Activated naive CD8-positive, alpha-beta T cell treated with anti-CD3 and anti-CD28 coated beads, Interleukin-2, amount 50 U/mL, for 16 hours (primary cell): ENCODE measurements around the gene HAGHL.

Experiments
- DNase-seq: peaks from one replicate; pipeline ENCODE4 v3.0.0-alpha.2; 2020; ENCODE audit warnings: low read depth, low spot score

HAGHL gene

GRCh38 chr16:754656-755055 lies 27.8 kb downstream of the HAGHL start:
- no peak for DNase-seq

DNA sequence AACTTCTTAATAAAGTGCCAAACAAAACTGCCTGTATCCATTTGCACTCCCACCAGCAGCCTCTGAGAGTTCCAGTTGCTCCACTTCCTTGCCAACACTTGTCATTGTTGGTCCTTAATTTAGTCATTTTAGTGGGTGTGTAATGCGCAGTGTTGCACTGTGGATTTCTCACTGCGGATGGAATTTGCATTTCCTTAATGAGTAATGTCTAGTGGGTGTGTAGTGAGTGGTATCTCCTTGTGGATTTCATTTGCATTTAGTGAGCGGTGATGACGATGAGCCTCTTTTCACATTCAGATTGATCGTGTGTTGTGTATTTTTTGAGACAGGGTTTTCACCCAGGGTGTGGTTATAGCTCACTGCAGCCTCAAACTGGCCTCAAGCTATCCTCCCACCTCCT lies 29.5 kb downstream of the HAGHL start:
- no peak for DNase-seq

DNA sequence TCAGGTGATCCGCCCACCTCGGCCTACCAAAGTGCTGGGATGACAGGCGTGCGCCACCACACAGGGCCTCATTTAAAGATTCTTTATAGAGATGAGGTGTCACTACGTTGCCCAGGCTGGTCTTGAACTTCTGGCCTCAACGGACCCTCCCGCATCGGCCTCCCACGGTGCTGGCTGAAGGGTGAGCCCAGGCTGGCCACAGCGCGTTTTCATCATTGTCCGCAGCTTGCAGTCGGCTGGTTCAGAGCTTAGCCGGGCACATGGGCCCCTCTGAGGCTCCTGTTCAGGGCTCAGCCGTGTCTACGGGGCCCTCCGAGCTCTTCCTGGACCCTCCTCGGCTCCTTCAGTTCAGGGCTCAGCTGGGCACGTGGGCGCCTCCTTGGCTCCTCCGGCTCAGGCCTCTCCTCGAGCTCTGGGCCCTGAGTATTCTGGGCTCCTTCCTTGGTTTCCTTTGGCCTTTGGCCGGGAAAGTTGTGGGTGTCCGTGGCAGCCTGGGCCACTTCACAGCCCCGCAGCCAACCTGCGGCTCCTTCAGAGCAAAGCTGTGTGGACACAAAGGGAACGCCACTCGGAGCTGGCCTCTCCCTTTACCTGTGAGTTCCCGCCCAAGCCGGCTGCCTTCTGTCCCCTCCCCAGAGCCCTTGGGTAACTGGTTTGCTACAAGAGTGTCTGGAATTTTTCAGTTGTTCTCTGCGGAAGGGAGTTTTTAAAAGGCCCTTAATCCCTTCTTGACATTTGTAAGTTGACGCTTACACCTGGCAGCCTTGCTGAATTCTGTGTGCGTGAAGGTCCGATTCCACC lies 32.4 kb downstream of the HAGHL start:
- no peak for DNase-seq

- DNase-seq, result no peak
Observed at GRCh38 chr16:760065-760464, 33.2 kb downstream of the HAGHL start.

GRCh38 chr16:760545-761343 lies 33.8 kb downstream of the HAGHL start, which contains the start of gene MSLN:
TSS of gene MSLN (plus strand) at chr16:760734. CDS start at chr16:762681, 1,947 bp downstream.
- no peak for DNase-seq

GRCh38 chr16:761625-762513 lies 35.0 kb downstream of the HAGHL start:
- no peak for DNase-seq

- DNase-seq, result no peak
Observed at GRCh38 chr16:762595-763268, 35.8 kb downstream of the HAGHL start.

DNA sequence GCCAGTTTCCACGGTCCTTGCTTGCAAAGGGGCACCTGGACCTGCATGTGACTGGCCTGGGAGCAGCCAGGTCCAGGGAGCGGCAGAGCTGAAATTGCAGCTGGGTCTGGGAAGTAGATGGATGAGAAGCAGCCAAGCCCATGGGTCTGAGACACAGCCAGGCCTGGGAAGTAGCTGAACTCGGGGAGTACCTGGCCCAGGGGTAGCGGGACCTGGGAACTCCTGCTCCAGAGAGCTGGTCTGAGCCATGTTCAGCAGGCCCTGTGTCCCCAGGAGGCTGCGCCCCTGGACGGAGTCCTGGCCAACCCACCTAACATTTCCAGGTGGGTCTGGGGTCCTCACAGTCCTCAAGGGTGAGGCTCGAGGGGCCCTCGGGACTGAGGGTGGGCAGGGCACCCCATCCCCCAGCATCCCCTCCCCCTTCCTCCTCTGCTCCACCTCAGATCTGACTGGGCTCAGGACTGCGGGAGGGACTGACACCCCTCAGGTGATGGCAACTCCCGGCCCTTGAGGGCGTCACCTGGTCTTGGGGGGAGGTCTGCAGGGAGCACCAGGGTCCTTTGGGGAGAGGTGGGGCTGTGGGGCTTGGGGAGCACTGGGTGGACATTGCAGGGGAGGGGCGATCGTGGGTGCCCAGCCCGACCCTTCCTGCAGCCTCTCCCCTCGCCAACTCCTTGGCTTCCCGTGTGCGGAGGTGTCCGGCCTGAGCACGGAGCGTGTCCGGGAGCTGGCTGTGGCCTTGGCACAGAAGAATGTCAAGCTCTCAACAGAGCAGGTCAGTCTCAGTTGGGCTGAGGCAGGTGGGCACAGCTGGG lies 36.7 kb downstream of the HAGHL start:
- no peak for DNase-seq

DNA sequence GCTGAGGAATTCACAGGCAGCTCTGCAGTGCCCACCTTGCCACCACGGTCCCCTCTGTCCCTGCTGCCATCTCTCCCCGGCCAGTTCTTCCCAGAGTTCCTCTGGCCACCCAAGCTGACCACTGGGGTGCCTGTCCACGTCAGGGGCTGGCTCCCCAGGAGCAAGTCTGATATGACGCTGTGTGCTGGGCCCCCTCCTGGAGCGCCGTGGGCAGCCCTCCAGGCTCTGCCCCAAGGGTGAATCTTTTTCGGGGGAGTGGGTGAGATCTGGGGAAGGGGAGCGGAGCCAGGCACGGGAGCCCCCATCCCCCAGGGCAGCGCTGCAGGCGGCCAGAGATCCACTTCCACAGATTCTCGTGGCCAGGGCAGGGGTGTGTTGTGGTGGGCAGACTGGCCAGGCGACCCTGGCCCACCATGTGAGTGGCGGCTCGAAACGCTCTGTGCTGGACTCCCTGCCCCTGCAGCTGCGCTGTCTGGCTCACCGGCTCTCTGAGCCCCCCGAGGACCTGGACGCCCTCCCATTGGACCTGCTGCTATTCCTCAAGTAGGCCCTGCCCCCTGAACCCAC lies 37.4 kb downstream of the HAGHL start:
- no peak for DNase-seq

GRCh38 chr16:764848-765487 lies 38.1 kb downstream of the HAGHL start:
- DNase-seq, result no peak

GRCh38 chr16:765488-765865 lies 38.6 kb downstream of the HAGHL start:
- no peak for DNase-seq

- no peak for DNase-seq
Observed at GRCh38 chr16:766008-766819, 39.3 kb downstream of the HAGHL start.

DNA sequence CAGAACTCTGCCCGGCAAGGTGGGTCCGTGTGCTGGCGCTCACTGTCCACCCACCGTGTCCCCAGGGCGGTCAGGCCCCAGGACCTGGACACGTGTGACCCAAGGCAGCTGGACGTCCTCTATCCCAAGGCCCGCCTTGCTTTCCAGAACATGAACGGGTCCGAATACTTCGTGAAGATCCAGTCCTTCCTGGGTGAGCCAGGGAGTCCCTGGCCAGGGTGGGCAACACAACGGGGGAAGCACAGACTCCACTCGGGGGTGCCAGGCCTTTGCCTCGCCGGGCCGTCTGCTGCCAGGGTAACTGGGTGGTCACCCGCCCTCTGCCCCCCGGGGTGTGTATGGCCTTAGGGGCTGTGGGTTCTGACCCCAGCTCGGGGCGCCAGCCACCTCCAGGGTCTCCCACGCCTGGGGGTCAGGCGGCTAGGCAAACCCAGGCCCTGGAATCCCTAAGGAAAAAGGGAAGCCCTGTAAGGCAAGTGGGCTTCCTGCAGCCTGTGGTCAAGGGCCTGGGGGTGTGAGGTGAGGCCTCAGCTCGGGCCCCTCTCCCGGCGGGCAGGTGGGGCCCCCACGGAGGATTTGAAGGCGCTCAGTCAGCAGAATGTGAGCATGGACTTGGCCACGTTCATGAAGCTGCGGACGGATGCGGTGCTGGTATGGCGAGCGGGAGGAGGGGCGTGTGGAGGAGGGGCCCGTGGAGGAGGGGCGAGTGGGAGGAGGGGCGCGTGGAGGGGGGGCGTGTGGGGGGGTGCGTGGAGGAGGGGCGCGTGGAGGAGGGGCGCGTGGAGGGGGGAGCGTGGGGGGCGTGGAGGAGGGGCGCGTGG lies 40.1 kb downstream of the HAGHL start:
- DNase-seq, result no peak

GRCh38 chr16:767743-768235 lies 40.9 kb downstream of the HAGHL start:
- DNase-seq, result no peak

DNA sequence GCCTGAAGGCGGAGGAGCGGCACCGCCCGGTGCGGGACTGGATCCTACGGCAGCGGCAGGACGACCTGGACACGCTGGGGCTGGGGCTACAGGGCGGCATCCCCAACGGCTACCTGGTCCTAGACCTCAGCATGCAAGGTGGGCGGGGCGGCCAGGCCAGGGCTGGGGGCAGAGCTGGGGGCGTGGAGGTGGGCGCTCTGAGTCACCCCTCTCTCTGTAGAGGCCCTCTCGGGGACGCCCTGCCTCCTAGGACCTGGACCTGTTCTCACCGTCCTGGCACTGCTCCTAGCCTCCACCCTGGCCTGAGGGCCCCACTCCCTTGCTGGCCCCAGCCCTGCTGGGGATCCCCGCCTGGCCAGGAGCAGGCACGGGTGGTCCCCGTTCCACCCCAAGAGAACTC lies 41.5 kb downstream of the HAGHL start:
- DNase-seq, result no peak

- no peak for DNase-seq
Observed at GRCh38 chr16:769184-769784, 42.4 kb downstream of the HAGHL start.

DNA sequence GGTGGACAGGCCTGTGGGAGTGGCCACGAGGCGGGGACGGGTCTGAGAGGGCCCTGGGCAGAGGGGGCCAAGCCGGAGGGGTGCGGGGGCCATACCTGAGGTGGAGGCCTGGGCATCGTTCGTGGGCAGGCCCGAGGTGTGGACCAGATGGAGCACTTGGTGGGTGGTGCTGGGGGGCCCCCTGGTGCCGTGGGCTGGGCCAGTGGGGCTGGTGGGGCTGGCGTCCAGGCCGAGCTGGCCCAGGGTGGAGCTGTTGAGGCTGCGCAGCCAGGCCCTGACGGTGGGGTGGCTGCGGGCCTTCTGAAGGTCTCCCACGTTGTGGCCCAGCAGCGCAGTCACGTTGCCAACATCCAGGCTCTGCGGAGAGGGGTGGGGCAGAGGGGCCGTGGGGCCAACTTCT lies 43.0 kb downstream of the HAGHL start:
- no peak for DNase-seq
